Stimulated activated naive CD8-positive, alpha-beta T cell treated with anti-CD3 and anti-CD28 coated beads, Interleukin-15, Interleukin-2, amounts not matched to agents 100 ng/mL and 50 ng/mL, for 24 hours (primary cell): ENCODE data around the gene AFF4.
"Not testable (repeated sequence)": the region's sequence is repeated elsewhere in the genome, so short reads cannot be mapped to it uniquely, and the experiment has no call there.

Experiments
- H3K27ac Mint-ChIP-seq: one replicate; pipeline ENCODE4 v1.8.0; 2021; ENCODE audit warnings: mild to moderate bottlenecking, mixed read lengths
- H3K27me3 Mint-ChIP-seq: one replicate; pipeline ENCODE4 v1.8.0; 2021; ENCODE audit warnings: mixed read lengths
- H3K36me3 Mint-ChIP-seq: one replicate; pipeline ENCODE4 v1.8.0; 2021; ENCODE audit warnings: low read depth, mixed read lengths
- H3K4me1 Mint-ChIP-seq: one replicate; pipeline ENCODE4 v1.8.0; 2021; ENCODE audit warnings: low read depth, mixed read lengths
- H3K4me3 Mint-ChIP-seq: one replicate; pipeline ENCODE4 v1.8.0; 2021; ENCODE audit warnings: mild to moderate bottlenecking, mixed read lengths
- H3K9me3 Mint-ChIP-seq: one replicate; pipeline ENCODE4 v1.8.0; 2021; ENCODE audit warnings: mixed read lengths

AFF4 gene

DNA sequence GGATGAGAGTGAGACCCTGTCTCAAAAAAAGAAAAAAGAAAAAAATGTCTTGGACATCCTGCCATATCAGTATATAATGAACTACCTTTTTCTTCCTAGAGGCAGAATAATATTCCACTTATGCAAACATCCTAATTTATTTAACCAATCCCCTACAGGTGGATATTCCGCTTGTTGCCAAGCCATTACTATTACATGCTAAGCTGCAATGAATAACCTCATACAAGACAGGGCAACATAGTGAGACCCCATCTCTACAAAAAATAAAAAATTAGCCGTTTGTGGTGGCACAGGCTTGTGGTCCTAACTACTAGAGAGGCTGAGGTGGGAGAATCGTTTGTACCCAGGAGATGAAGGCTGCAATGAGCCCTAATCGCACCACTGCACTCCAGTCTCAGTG lies 1.7 kb upstream of the AFF4 start:
- Mint-ChIP-seq H3K36me3 (peaks cover 3% of the 10 kb centered on the region), H3K9me3 (no peaks in the 10 kb centered on the region), H3K27ac (no peak overlapping the region), H3K4me3 (no peak overlapping the region), H3K27me3 (no peaks in the 10 kb centered on the region), H3K4me1 (peaks cover 22% of the 10 kb centered on the region)

DNA sequence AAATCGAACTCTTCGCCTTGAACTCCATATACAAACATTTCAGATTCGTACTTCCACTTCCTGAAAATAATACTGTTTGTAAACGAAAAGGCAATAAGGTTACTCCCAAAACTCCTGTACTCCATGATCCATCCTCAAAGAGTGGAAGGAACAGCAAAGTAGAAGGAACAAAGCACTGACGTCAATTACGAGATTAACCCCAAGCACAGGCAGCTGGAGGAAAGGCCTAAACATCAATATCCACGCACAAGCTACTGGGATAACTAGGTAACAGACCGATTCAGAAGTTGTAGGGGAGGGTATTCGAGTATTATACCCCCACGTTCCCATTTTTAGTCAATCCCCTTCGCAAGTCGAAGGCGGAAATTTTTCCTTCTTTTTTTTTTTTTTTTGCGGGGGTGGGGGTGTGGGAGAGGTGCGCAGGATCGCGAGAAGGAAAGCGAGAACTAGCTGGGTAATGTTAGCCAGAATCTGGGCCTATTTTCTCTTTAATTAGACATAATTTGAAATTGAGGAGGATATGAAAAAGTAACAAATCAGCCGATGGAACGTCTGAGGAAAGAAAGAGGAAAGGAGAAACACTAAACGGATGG lies 909 bp downstream of the AFF4 start:
- Mint-ChIP-seq H3K4me1 (peaks cover 35% of the 10 kb centered on the region), H3K27me3 (no peaks in the 10 kb centered on the region), H3K9me3 (no peaks in the 10 kb centered on the region), H3K27ac (peak overlapping the region; percentile 99), H3K36me3 (peaks cover 3% of the 10 kb centered on the region), H3K4me3 (peak overlapping the region; percentile 97)

DNA sequence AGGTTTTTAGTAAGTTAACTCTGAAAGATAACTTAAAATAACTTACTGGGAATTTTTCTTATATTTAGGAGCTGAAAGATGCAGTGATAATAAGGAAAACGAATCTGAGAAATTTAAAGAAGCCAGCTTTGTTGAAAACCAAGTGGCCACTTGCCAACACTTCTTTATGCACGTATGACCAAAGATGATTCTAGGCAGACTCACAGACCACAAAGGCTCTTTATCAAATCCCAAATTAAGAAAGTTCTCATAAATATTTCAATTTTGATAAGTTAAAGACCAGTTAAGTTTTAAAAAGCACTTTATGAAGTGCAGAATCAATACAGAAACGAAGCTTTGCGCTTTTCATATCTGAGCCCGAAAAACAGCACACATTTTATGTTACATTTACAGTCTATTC lies 1.5 kb downstream of the AFF4 start:
- Mint-ChIP-seq H3K4me3 (peak overlapping the region; percentile 97), H3K4me1 (peaks cover 35% of the 10 kb centered on the region), H3K27me3 (no peaks in the 10 kb centered on the region), H3K36me3 (peaks cover 3% of the 10 kb centered on the region), H3K9me3 (no peaks in the 10 kb centered on the region), H3K27ac (peak overlapping the region; percentile 99)

DNA sequence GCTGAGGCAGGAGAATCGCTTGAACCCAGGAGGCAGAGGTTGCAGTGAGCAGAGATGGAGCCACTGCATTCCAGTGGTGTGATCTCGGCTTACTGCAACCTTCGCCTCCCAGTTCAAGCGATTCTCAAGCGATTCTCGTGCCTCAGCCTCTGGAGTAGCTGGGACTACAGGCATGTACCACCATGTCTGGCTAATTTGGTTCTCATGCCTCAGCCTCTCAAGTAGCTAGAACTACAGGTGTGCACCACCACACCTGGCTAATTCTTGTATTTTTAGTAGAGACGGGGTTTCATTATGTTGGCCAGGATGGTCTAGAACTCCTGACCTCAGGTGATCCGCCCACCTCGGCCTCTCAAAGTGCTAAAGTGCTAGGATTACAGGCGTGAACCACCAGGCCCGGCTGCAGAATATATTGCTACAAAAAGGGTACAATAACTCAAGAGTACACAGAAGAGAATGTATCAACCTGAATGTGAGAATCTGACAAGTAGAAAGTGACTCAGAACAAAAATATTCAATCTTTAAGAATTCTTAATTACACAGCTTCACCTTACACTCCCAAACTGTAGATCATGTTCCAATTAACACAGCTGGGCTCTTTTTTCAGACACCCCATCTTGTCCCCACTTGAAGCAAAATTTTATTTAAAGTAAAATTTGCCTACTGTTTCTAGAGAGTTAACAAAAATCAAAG lies 2.2 kb downstream of the AFF4 start:
- not testable (repeated sequence) for H3K9me3 Mint-ChIP-seq, H3K36me3 Mint-ChIP-seq, H3K27me3 Mint-ChIP-seq
- Mint-ChIP-seq H3K4me1 (peaks cover 35% of the 10 kb centered on the region), H3K27ac (peak overlapping the region; percentile 99), H3K4me3 (peak overlapping the region; percentile 97)

DNA sequence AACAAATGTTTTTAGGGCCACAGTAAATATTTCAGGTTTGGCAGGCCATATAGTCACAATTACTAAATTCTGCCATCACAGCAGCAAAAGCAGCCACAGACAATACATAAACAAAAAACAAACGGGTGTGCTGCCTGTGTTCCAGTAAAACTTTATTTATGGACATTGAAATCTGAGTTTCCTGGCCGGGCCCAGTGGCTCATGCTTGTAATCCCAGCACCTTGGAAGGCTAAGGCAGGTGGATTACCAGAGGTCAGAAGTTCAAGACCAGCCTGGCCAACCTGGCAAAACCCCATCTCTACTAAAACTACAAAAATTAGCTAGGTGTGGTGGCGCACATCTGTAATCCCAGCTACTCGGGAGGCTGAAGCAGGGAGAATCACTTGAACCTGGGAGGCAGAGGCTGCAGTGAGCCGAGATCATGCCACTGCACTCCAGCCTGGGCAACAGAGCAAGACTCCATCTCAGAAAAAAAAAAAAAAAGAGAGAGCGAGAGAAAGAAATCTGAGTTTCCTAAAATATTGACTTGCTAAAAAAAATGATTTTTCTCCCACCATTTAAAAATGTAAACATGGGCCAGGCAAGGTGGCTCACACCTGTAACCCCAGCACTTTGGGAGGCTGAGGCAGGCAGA lies 7.2 kb downstream of the AFF4 start:
- H3K9me3 Mint-ChIP-seq, H3K27ac Mint-ChIP-seq: not testable (repeated sequence)
- peaks cover 53% of the 10 kb centered on the region for H3K4me1 Mint-ChIP-seq

DNA sequence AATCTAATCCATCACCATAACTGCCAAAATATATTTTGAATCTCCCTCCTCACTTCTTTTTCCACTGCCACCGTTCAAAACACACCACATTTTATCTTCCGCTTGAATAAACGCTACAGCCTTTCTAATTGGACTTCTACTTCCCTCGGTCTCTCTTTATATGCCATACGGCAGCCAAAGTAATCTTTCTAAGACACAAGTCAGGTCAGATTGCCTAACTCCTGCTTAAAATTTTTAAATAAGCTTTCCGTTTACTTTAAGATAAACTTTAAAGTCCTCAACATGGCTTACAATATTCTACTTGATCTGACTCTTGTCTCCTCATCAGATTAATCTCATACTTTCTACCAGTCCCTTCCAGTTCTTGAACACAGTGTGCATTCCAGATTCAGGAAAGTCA lies 9.7 kb downstream of the AFF4 start:
- H3K27ac Mint-ChIP-seq, result no peak overlapping the region
- peaks cover 36% of the 10 kb centered on the region for H3K4me1 Mint-ChIP-seq
- no peak overlapping the region for H3K4me3 Mint-ChIP-seq
- H3K9me3 Mint-ChIP-seq, result no peaks in the 10 kb centered on the region
- H3K36me3 Mint-ChIP-seq, result peaks cover 34% of the 10 kb centered on the region
- H3K27me3 Mint-ChIP-seq, result no peaks in the 10 kb centered on the region

More for the DNA sequence above, 7.2 kb downstream of the AFF4 start:
- not testable (repeated sequence) for H3K27me3 Mint-ChIP-seq, H3K4me3 Mint-ChIP-seq
- H3K36me3 Mint-ChIP-seq, result peaks cover 27% of the 10 kb centered on the region

DNA sequence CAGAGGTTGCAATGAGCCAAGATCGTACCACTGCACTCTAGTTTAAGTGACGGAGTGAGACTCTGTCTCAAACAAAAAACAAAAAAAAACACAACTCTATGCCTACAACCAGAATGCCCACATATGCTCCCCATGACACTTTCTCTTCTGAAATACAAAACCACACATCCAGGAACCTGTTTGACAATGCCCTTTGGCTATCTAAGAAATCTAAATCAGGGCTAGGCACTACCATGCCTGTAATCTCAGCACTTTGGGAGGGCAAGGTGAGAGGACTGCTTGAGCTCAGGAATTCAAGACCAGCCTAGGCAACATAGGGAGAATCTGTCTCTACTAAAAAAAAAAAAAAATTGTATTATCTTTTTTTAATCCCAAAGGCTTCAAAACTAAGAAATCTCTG lies 10.6 kb downstream of the AFF4 start:
- Mint-ChIP-seq H3K27ac (no peak overlapping the region), H3K27me3 (no peaks in the 10 kb centered on the region), H3K9me3 (no peaks in the 10 kb centered on the region), H3K4me3 (no peak overlapping the region), H3K4me1 (peaks cover 30% of the 10 kb centered on the region), H3K36me3 (peaks cover 34% of the 10 kb centered on the region)

DNA sequence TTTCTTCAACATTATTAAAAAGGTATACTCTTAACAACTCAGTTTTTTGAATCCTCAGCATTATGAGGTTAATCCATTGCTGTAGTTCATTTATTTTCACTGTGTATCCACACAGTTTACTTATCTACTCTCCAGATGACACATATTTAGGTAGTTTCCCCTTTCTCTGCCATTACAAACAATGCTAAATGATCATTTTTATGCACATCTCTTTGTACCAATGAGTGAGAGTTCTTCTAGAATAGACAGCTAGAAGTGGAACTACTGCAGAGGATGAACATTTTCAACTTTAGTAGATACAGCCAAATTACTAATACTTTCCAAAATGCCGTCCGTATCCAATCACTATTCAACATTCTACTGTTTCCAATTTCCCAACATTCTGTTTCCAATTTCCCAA lies 11.5 kb downstream of the AFF4 start:
- Mint-ChIP-seq H3K9me3 (no peaks in the 10 kb centered on the region), H3K27ac (no peak overlapping the region), H3K4me3 (no peak overlapping the region), H3K4me1 (peaks cover 35% of the 10 kb centered on the region), H3K27me3 (no peaks in the 10 kb centered on the region), H3K36me3 (peaks cover 34% of the 10 kb centered on the region)

DNA sequence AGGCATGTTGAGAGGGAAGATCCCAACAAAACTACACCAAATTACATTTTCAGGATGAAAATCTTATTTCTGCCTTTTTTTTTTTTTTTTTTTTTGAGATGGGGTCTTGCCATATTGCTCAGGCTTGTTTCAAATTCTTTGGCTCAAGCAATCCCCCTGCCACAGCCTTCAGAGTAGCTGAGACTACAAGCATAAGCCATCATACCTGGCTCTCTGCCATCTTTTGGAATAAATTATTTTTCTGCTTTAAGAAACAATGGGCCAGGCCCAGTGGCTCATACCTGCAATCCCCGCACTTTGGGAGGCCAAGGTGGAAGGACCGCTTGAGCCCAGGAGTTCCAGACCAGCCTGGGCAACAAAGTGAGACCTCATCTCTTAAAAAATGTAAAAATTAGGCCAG lies 14.3 kb downstream of the AFF4 start:
- Mint-ChIP-seq H3K4me3 (no peak overlapping the region), H3K27me3 (no peaks in the 10 kb centered on the region), H3K36me3 (peaks cover 31% of the 10 kb centered on the region), H3K9me3 (no peaks in the 10 kb centered on the region), H3K27ac (no peak overlapping the region), H3K4me1 (peaks cover 41% of the 10 kb centered on the region)

DNA sequence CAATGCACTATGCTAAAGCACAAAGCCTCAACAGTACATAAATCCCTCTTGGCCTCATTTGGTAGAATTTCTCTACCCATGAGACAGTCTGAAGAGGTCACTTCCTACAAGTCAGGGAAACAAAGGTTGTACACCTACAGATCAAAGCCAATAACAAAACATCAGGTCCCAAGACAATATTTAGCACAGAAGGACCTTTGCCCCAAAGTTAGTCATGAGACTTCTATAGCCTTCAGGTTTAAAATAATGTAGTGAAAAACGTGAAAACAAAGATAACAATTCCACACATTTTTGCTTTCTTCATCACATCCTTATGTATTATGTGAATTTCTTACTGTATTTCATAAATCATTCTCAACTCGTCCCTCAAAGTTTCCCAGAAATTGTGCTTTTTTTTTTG lies 15.8 kb downstream of the AFF4 start:
- Mint-ChIP-seq H3K9me3 (no peaks in the 10 kb centered on the region), H3K27me3 (no peaks in the 10 kb centered on the region), H3K4me1 (peaks cover 44% of the 10 kb centered on the region), H3K27ac (no peak overlapping the region), H3K4me3 (no peak overlapping the region), H3K36me3 (peaks cover 23% of the 10 kb centered on the region)

DNA sequence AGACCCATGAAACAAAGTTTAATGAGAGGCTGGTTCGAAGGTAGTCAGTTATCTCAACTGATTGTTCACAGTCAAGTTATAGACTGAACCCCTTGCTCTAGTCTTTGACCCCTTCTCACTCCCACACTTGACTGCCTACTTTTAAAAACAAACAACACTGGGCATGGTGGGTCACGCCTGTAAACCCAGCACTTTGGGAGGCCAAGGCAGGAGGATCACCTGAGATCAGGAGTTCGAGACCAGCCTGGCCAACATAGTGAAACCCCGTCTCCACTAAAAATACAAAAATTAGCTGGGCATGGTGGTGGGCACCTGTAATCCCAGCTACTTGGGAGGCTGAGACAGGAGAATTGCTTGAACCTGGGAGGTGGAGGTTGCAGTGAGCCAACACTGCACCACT lies 18.1 kb downstream of the AFF4 start:
- not testable (repeated sequence) for H3K4me3 Mint-ChIP-seq, H3K9me3 Mint-ChIP-seq, H3K36me3 Mint-ChIP-seq, H3K27me3 Mint-ChIP-seq, H3K27ac Mint-ChIP-seq
- peaks cover 44% of the 10 kb centered on the region for H3K4me1 Mint-ChIP-seq

DNA sequence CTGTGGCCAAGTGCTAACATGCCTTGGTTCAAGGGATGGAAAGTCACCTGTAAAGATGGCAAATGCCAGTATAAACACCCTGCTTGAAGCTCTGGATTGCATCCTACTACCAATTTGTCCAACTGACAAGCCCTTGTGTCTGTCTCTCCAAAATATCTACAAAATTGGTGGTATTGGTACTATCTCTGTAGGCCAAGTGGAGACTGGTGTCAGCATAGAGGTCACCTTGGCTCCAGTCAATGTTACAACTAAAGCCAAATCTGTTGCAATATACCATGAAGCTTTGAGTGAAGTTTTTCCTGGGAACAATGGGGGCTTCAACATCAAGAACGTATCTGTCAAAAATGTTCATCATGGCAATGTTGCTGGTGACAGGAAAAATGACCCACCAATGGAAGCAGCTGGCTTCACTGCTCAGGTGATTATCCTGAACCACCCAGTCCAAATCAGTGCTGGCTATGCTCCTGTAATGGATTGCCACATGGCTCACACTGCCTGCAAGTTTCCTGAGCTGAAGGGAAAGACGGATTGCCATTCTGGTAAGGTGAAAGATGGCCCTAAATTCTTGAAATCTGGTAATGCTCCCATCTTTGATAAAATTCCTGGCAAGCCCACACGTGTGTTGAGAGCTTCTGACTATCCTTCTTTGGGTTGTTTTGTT lies 19.9 kb downstream of the AFF4 start:
- H3K27me3 Mint-ChIP-seq, result no peaks in the 10 kb centered on the region
- H3K27ac Mint-ChIP-seq, result no peak overlapping the region
- H3K9me3 Mint-ChIP-seq, result no peaks in the 10 kb centered on the region
- peaks cover 48% of the 10 kb centered on the region for H3K4me1 Mint-ChIP-seq
- H3K4me3 Mint-ChIP-seq, result no peak overlapping the region
- H3K36me3 Mint-ChIP-seq, result peaks cover 6% of the 10 kb centered on the region

DNA sequence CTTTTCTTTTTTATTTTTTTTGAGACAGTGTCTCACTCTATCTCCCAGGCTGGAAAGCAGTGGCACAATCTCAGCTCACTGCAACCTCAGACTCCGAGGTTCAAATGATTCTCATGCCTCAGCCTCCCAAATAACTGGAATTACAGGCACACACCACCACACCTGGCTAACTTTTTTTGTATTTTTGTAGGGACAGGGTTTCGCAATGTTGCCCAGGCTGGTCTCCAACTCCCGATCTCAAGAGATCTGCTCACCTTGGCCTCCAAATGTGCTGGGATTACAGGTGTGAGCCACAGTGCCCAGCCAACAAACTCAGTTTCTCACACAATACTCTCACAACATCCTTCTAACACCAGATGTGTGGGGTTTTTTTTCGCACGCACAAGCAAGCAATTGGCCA lies 22.1 kb downstream of the AFF4 start:
- Mint-ChIP-seq H3K27me3 (no peaks in the 10 kb centered on the region), H3K4me1 (peaks cover 45% of the 10 kb centered on the region), H3K36me3 (peaks cover 17% of the 10 kb centered on the region), H3K27ac (no peak overlapping the region), H3K4me3 (no peak overlapping the region), H3K9me3 (no peaks in the 10 kb centered on the region)

DNA sequence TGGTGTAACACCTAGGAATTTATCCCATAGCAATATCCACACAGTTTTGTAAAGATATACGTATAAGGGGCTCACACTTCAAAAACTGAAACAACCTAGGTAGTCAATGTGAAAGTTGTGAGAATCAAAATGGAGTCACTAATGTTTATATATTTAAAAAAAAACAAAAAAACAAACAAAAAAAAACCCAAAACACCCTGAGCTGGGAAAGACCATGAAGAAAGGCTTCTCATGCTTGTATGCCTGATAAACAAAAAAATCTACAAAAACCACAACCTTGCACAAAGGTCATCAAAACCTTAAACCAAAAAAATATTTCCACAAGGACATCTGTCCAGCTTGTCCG lies 35.4 kb downstream of the AFF4 start:
- Mint-ChIP-seq H3K36me3 (peaks cover 60% of the 10 kb centered on the region), H3K4me1 (no peaks in the 10 kb centered on the region), H3K27ac (no peak overlapping the region), H3K27me3 (no peaks in the 10 kb centered on the region), H3K9me3 (no peaks in the 10 kb centered on the region), H3K4me3 (no peak overlapping the region)

DNA sequence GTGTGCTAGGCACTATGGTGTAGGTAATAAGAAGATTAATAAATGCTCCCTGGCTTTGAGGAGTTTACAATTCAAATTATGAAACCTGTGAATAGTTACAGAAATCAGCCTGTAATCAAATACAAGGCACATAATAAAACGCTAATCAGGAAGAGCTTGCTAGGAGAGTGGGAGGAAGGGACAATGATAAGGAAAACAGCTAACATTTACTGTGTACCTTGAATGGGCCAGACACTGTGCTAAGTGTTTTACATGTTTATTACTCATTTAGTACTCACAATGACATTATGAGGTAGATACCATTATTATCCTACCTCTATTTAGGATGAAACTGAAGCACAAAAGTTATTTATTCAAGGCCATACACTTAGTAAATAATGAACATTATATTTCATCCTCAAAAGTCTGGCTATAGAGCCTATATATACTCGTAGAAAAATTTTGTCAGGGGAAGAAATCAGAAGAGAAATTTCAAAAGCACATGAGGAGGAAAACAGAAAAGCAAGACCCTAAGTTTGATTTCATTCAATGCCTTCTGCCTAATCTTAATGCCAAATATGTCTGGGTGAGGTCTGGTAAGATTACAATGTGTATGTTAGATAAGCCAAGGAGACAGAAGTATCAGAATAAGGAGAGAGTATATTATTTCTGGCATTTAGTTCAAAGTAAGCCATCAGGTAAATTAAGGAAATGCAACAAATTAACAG lies 35.9 kb downstream of the AFF4 start:
- no peak overlapping the region for H3K4me3 Mint-ChIP-seq
- H3K4me1 Mint-ChIP-seq, result no peaks in the 10 kb centered on the region
- H3K36me3 Mint-ChIP-seq, result peaks cover 55% of the 10 kb centered on the region
- H3K9me3 Mint-ChIP-seq, result no peaks in the 10 kb centered on the region
- peak overlapping the region; percentile 46 for H3K27ac Mint-ChIP-seq
- no peaks in the 10 kb centered on the region for H3K27me3 Mint-ChIP-seq
